Fibroblast of lung (primary cell): ENCODE measurements around the gene SCRT2. TPM values are rescaled to one million over a fixed set of nuclear protein-coding genes. Genes with fewer than 3 reads are reported as not detected.

Experiments
- DNase-seq, 2 donors: peaks; one replicate each; pipeline versions ENCODE4 v3.0.0 to v3.0.0-alpha.2; 2010; ENCODE audit warnings: low read depth in 2 of 2
- H2AFZ ChIP-seq: 2 replicates; pipeline ENCODE4 v1.5.1; 2012; ENCODE audit warnings: low read length, control low read depth, inconsistent platforms
- H3K27ac ChIP-seq: 2 replicates; pipeline ENCODE4 v1.5.1; 2011; ENCODE audit warnings: low read length, control low read depth; ENCODE audit not compliant: insufficient read depth
- H3K27me3 ChIP-seq: 2 replicates; pipeline ENCODE4 v1.5.1; 2011; ENCODE audit warnings: mild to moderate bottlenecking, low read length; ENCODE audit not compliant: control insufficient read depth, insufficient read depth
- H3K36me3 ChIP-seq: 2 replicates; pipeline ENCODE4 v1.5.1; 2011; ENCODE audit warnings: low read length; ENCODE audit not compliant: control insufficient read depth, insufficient read depth
- H3K4me1 ChIP-seq: 2 replicates; pipeline ENCODE4 v1.5.1; 2011; ENCODE audit warnings: low read length; ENCODE audit not compliant: control insufficient read depth, insufficient read depth; ENCODE audit errors: extremely low read depth
- H3K4me2 ChIP-seq: 2 replicates; pipeline ENCODE4 v1.5.1; 2011; ENCODE audit warnings: low read length, control low read depth; ENCODE audit not compliant: insufficient read depth; ENCODE audit errors: extremely low read depth
- H3K4me3 ChIP-seq, 4 experiments: fragments of 200-600 bp in 1 of 4; sonication (generic) in 1 of 4; replicated peaks in 1 of 4; 2 replicates each; pipeline ENCODE4 v1.5.1; 2011 to 2016; ENCODE audit warnings: low read length in 4 of 4, low read depth in 3 of 4, mild to moderate bottlenecking in 3 of 4, control low read depth in 2 of 4, inconsistent platforms in 1 of 4, mixed read lengths in 1 of 4; ENCODE audit not compliant: insufficient read depth in 1 of 4; ENCODE audit errors: control extremely low read depth in 1 of 4
- H3K79me2 ChIP-seq: 2 replicates; pipeline ENCODE4 v1.5.1; 2012; ENCODE audit warnings: mild to moderate bottlenecking, low read length, inconsistent platforms; ENCODE audit not compliant: control insufficient read depth, insufficient read depth
- H3K9ac ChIP-seq: 2 replicates; pipeline ENCODE4 v1.5.1; 2011; ENCODE audit warnings: mild to moderate bottlenecking, low read length, control low read depth; ENCODE audit not compliant: insufficient read depth
- H3K9me3 ChIP-seq: 2 replicates; pipeline ENCODE4 v1.5.1; 2012; ENCODE audit warnings: low read depth, low read length; ENCODE audit not compliant: control insufficient read depth, insufficient read depth
- H4K20me1 ChIP-seq: 2 replicates; pipeline ENCODE4 v1.5.1; 2011; ENCODE audit warnings: low read length; ENCODE audit not compliant: control insufficient read depth, insufficient read depth; ENCODE audit errors: extremely low read depth
- CTCF ChIP-seq, 2 donors: IDR thresholded peaks in 1 of 2; conservative IDR thresholded peaks in 1 of 2; 1 replicate in 1 of 2; 2 replicates in 1 of 2; pipeline ENCODE4 v1.5.1; 2011 to 2012; ENCODE audit warnings: low read length in 2 of 2, control low read depth in 1 of 2, inconsistent platforms in 1 of 2, low read depth in 1 of 2, mild to moderate bottlenecking in 1 of 2
- EZH2 ChIP-seq: IDR thresholded peaks from 2 replicates; pipeline ENCODE4 v1.5.1; 2012; ENCODE audit warnings: low read length, control low read depth, mild to moderate bottlenecking; ENCODE audit errors: missing control alignments
- polyA plus RNA-seq, 2 donors: library from polyadenylated mRNA; depleted of rRNA in 1 of 2; stranded (reverse) in 1 of 2; unstranded in 1 of 2; fragments of >200 nt; gene quantifications; 2 replicates each; pipeline ENCODE4 v1.2.1, GENCODE V29; 2011 to 2012; ENCODE audit warnings: missing spikeins in 1 of 2
- total RNA-seq: library from RNA; depleted of rRNA; stranded (reverse); fragments of >200 nt; gene quantifications from 2 replicates; pipeline ENCODE4 v1.2.1, GENCODE V29; 2014

Gene SCRT2
- total and polyA plus RNA-seq, 2 donors (not counting 1 experiment from before 2014, with no cell fraction given): not detected

GRCh38 chr20:719068-719467 lies 43.5 kb upstream of the SCRT2 start:
- Histone ChIP-seq H3K9me3 (no peaks in the 10 kb centered on the region), H3K27me3 (peaks cover 5% of the 10 kb centered on the region), H3K4me1 (no peaks in the 10 kb centered on the region), H3K36me3 (no peaks in the 10 kb centered on the region), H3K79me2 (no peaks in the 10 kb centered on the region), H4K20me1 (no peaks in the 10 kb centered on the region), H3K4me2 (no peak overlapping the region), H3K9ac (no peak overlapping the region), H3K4me3 (no peak overlapping the region), H3K27ac (no peak overlapping the region), H2AFZ (no peak overlapping the region)
- DNase-seq: no peak
- TF ChIP-seq CTCF (conservative IDR thresholded peaks at IDR 0.05 in 1 of 2, IDR thresholded peaks at IDR 0.05 in 1 of 2; ENCODE audit: low read depth in 1 of 2, low read length in 2 of 2): no peak
- TF ChIP-seq EZH2: no peak

- Histone ChIP-seq H3K4me3 (no peak overlapping the region), H3K27me3 (peaks cover 5% of the 10 kb centered on the region), H2AFZ (no peak overlapping the region), H3K9me3 (no peaks in the 10 kb centered on the region), H4K20me1 (no peaks in the 10 kb centered on the region), H3K36me3 (no peaks in the 10 kb centered on the region), H3K79me2 (no peaks in the 10 kb centered on the region), H3K9ac (no peak overlapping the region), H3K4me1 (no peaks in the 10 kb centered on the region), H3K27ac (no peak overlapping the region), H3K4me2 (no peak overlapping the region)
- TF ChIP-seq CTCF (conservative IDR thresholded peaks at IDR 0.05 in 1 of 2, IDR thresholded peaks at IDR 0.05 in 1 of 2; ENCODE audit: low read depth in 1 of 2, low read length in 2 of 2): no peak
- TF ChIP-seq EZH2: no peak
- DNase-seq: no peak
Measured at GRCh38 chr20:717832-718231, 42.2 kb upstream of the SCRT2 start.

GRCh38 chr20:717271-717670 lies 41.7 kb upstream of the SCRT2 start:
- Histone ChIP-seq H3K36me3 (no peaks in the 10 kb centered on the region), H3K9ac (no peak overlapping the region), H3K4me1 (no peaks in the 10 kb centered on the region), H3K27ac (no peak overlapping the region), H3K79me2 (no peaks in the 10 kb centered on the region), H2AFZ (no peak overlapping the region), H3K27me3 (peaks cover 5% of the 10 kb centered on the region), H3K4me2 (no peak overlapping the region), H4K20me1 (no peaks in the 10 kb centered on the region), H3K9me3 (no peaks in the 10 kb centered on the region), H3K4me3 (no peak overlapping the region)
- no peak for DNase-seq
- no peak for TF ChIP-seq CTCF (conservative IDR thresholded peaks at IDR 0.05 in 1 of 2, IDR thresholded peaks at IDR 0.05 in 1 of 2; ENCODE audit: low read depth in 1 of 2, low read length in 2 of 2)
- no peak for TF ChIP-seq EZH2
